Measurements from ENCODE around the gene GPC6.

GRCh38 chr13:94212196-94212595 lies 985.6 kb downstream of the GPC6 start:
- TF ChIP-seq CTCF (IDR thresholded peaks at IDR 0.05) (no peak), EZH2phosphoT487 (IDR thresholded peaks at IDR 0.05) (no peak)

Measured in neural progenitor cell (in vitro differentiated cells).